K562 (cell line): ENCODE data around the gene HOXA9. TPM values are rescaled to one million over a fixed set of nuclear protein-coding genes. Genes with fewer than 3 reads are reported as not detected.

Source experiments
- DMBX1 ChIP-seq: fragments of 250-450 bp; sonication (Bioruptor Pico); IDR thresholded peaks from 2 replicates; pipeline ENCODE4 v1.8.0; 2022; ENCODE audit warnings: inconsistent platforms, mild to moderate bottlenecking, moderate library complexity, borderline replicate concordance
- ETS1 ChIP-seq: conservative IDR thresholded peaks from 2 replicates; pipeline ENCODE4 v1.6.1; 2011; ENCODE audit warnings: low read depth, mild to moderate bottlenecking, low read length; ENCODE audit not compliant: control insufficient read depth
- NCOA1 ChIP-seq: fragments of 450-650 bp; IDR thresholded peaks from 2 replicates; pipeline ENCODE4 v1.6.1; 2016; ENCODE audit warnings: low read depth
- PTRF ChIP-seq: fragments of 450-650 bp; IDR thresholded peaks from 2 replicates; pipeline ENCODE4 v1.6.1; 2016; ENCODE audit warnings: mild to moderate bottlenecking, missing genetic modification characterization, missing compliant biosample characterization
- SNIP1 ChIP-seq: fragments of 450-650 bp; IDR thresholded peaks from 2 replicates; pipeline ENCODE4 v1.7.1; 2017; ENCODE audit warnings: low read depth, mild to moderate bottlenecking
- TSC22D4 ChIP-seq: fragments of 450-650 bp; IDR thresholded peaks from 2 replicates; pipeline ENCODE4 v1.6.1; 2016; ENCODE audit warnings: missing genetic modification characterization, missing biosample characterization, control low read depth
- polyA plus RNA-seq, 8 experiments: library from polyadenylated mRNA; depleted of rRNA in 4 of 8; stranded (reverse) in 5 of 8; unstranded in 3 of 8; fragments of >200 nt; fragmentation: Nextera tagmentation in 2 of 8; fragmentation: Illumina TruSeq in 1 of 8; extraction: Ambion mirVana in 2 of 8; extraction: Trizol in 1 of 8; gene quantifications; 2 replicates each; pipeline versions ENCODE4 v1.2.1 to v1.2.3, GENCODE V29; 2011 to 2014; ENCODE audit warnings: inconsistent platforms in 1 of 8, missing spikeins in 1 of 8
- total RNA-seq, 7 experiments: library from RNA; depleted of rRNA in 6 of 7; stranded (reverse); fragments of >200 nt in 6 of 7; fragmentation: Illumina TruSeq in 2 of 7; extraction: Trizol in 2 of 7; gene quantifications; 2 replicates each; pipeline versions ENCODE4 v1.2.1 to v1.2.3, GENCODE V29; 2011 to 2021; ENCODE audit warnings: low replicate concordance in 1 of 7
- TF ChIP-seq, protein P1 (sequence below), 2 experiments: fragments of 450-650 bp; IDR thresholded peaks; 2 replicates each; pipeline ENCODE4 v1.6.1; 2016; ENCODE audit warnings: mild to moderate bottlenecking in 2 of 2, borderline replicate concordance in 1 of 2, low read depth in 1 of 2, moderate library complexity in 1 of 2
- TF ChIP-seq, protein P2 (sequence below), 2 experiments: fragments of 450-650 bp; IDR thresholded peaks; 2 replicates each; pipeline ENCODE4 v1.6.1; 2016

The HOXA9 gene
- total and polyA plus RNA-seq, 9 of the 15 experiments (the other 6 are each of a cell fraction or from before 2014, with no cell fraction given): not detected

DNA sequence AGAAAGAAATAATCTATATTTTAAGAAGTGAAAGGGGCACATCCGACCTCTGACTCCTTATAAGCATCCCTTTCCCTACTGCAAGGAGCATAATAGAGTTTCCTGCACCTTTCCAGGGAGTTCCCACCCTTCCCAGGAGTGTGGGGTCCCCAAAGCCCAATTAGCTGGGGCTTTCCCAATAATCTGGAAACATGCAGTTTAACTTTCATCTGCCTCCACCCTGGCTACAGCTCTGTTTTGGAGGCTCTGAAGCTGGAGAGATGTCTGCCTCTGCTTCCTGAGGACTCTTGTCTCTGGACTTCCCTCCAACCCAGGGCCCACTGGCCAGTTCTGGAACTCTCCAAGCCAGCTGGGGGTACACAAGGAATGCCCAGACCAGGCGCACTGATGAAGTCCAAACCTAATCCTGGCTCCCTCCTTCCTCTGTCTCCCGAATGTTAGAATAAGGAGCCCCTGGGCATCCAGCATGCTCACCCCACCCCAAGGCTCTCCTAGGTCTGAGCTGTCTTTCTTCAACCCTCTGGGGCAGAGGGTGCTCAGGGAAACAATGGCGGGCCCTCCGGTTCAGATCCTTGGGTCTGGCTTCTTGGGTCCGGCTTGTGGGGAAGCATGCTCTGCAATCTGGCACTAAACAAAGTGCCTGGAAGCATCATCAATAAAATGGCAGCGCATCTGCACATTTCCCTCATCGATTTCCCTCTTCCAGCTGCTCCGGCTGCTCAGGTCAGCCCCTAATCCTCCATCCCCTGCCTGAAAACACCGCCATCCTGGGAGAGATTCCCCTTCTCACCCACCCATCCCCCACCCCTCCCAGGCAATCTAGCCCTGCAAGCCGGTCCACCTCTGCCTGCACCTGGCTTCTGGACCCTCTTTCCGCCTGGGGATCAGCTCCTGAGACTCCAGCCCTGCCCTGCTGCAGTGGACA lies 48.1 kb downstream of the HOXA9 start (continued):
- TF ChIP-seq, protein P1, sequence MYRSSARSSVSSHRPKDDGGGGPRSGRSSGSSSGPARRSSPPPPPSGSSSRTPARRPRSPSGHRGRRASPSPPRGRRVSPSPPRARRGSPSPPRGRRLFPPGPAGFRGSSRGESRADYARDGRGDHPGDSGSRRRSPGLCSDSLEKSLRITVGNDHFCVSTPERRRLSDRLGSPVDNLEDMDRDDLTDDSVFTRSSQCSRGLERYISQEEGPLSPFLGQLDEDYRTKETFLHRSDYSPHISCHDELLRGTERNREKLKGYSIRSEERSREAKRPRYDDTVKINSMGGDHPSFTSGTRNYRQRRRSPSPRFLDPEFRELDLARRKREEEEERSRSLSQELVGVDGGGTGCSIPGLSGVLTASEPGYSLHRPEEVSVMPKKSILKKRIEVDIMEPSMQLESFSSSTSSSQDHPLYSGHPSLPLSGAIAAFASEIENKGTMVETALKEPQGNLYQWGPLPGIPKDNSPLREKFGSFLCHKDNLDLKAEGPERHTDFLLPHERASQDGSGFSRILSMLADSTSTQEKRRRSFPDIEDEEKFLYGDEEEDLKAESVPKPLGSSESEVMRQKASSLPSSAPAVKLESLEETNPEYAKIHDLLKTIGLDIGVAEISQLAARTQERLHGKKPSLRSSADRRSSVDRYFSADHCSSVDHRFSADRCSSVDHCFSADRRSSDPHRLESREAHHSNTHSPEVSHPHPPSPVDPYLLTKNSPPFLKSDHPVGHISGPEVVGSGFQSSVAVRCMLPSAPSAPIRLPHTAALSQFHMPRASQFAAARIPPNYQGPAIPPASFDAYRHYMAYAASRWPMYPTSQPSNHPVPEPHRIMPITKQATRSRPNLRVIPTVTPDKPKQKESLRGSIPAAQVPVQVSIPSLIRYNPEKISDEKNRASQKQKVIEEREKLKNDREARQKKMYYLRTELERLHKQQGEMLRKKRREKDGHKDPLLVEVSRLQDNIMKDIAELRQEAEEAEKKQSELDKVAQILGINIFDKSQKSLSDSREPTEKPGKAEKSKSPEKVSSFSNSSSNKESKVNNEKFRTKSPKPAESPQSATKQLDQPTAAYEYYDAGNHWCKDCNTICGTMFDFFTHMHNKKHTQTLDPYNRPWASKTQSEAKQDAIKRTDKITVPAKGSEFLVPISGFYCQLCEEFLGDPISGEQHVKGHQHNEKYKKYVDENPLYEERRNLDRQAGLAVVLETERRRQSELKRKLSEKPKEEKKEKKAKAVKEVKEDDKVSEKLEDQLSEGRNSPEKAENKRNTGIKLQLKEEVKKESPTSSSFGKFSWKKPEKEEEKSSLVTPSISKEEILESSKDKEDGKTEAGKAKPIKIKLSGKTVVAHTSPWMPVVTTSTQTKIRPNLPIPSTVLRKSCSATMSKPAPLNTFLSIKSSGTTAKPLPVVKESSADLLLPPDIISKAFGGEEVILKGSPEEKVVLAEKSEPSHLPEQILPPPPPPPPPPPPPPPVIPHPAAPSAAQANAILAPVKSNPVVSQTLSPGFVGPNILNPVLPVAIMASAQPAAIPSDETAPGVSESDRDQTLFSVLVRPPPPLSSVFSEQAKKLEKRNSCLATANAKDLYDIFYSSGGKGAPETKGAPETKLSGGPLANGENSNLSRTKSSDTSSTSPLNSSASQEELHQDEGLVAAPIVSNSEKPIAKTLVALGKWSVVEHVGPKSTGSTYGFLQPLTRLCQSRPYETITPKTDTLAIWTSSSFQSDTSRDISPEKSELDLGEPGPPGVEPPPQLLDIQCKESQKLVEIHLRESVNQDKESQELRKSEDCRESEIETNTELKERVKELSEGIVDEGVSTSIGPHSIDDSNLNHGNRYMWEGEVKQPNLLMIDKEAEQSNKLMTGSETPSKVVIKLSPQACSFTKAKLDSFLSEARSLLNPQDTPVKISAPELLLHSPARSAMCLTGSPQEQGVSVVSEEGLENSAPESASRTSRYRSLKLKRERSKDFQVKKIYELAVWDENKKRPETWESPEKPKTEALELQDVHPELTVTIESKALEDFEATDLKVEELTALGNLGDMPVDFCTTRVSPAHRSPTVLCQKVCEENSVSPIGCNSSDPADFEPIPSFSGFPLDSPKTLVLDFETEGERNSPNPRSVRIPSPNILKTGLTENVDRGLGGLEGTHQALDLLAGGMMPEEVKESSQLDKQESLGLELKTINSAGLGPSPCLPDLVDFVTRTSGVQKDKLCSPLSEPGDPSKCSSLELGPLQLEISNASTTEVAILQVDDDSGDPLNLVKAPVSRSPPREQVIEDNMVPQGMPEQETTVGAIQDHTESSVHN (IDR thresholded peaks at IDR 0.05; ENCODE audit: borderline replicate concordance in 1 of 2, low read depth in 1 of 2): no peak
- TF ChIP-seq, protein P2, sequence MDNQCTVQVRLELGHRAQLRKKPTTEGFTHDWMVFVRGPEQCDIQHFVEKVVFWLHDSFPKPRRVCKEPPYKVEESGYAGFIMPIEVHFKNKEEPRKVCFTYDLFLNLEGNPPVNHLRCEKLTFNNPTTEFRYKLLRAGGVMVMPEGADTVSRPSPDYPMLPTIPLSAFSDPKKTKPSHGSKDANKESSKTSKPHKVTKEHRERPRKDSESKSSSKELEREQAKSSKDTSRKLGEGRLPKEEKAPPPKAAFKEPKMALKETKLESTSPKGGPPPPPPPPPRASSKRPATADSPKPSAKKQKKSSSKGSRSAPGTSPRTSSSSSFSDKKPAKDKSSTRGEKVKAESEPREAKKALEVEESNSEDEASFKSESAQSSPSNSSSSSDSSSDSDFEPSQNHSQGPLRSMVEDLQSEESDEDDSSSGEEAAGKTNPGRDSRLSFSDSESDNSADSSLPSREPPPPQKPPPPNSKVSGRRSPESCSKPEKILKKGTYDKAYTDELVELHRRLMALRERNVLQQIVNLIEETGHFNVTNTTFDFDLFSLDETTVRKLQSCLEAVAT (IDR thresholded peaks at IDR 0.05): no peak
- TF ChIP-seq ETS1 (no peak), DMBX1 (no peak), TSC22D4 (tag) (no peak), SNIP1 (no peak), PTRF (tag) (no peak), NCOA1 (no peak)
